Vagina (tissue), 2 donors: Measurements from ENCODE around the gene SLC13A1.
"Not testable (repeated sequence)": the region's sequence is repeated elsewhere in the genome, so short reads cannot be mapped to it uniquely, and the experiment has no call there.

Source experiments
- POLR2A ChIP-seq, 2 donors: fragments of 450-650 bp; IDR thresholded peaks; one replicate each; pipeline ENCODE4 v1.6.1; 2017; ENCODE audit warnings: antibody characterized with exemption in 2 of 2, mild to moderate bottlenecking in 2 of 2, moderate library complexity in 2 of 2
- TF ChIP-seq, protein P1 (sequence below), 3 experiments: fragments of 450-650 bp in 2 of 3; fragments of 200-600 bp in 1 of 3; sonication (generic) in 1 of 3; IDR thresholded peaks; one replicate each; pipeline ENCODE4 v1.5.1; 2017 to 2019; ENCODE audit warnings: antibody characterized with exemption in 3 of 3, mild to moderate bottlenecking in 2 of 3, moderate library complexity in 2 of 3

DNA sequence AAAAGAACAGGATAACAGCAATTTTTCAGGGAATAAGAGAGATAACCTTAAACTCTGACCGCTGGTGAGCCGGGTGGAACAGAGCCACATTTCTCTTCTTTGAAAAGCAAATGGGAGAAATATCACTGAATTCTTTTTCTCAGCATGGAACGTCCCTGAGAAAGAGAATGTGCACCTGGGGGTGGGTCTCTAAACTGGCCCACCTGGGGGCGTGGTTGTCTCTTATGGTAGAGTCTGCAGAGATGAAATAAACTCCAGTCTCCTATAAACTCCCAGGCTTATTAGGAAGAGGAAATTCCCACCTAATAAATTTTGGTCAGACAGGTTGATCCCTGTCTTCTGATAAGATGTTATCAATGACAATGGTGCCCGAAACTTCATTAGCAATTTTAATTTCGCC, 27.9 kb upstream of the SLC13A1 start:
- not testable (repeated sequence) for TF ChIP-seq POLR2A (IDR thresholded peaks at IDR 0.05)
- TF ChIP-seq, protein P1, sequence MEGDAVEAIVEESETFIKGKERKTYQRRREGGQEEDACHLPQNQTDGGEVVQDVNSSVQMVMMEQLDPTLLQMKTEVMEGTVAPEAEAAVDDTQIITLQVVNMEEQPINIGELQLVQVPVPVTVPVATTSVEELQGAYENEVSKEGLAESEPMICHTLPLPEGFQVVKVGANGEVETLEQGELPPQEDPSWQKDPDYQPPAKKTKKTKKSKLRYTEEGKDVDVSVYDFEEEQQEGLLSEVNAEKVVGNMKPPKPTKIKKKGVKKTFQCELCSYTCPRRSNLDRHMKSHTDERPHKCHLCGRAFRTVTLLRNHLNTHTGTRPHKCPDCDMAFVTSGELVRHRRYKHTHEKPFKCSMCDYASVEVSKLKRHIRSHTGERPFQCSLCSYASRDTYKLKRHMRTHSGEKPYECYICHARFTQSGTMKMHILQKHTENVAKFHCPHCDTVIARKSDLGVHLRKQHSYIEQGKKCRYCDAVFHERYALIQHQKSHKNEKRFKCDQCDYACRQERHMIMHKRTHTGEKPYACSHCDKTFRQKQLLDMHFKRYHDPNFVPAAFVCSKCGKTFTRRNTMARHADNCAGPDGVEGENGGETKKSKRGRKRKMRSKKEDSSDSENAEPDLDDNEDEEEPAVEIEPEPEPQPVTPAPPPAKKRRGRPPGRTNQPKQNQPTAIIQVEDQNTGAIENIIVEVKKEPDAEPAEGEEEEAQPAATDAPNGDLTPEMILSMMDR (IDR thresholded peaks at IDR 0.05), result not testable (repeated sequence)
